Keratinocyte (primary cell): ENCODE measurements around the gene ABCC10.

Source experiments
- CTCF ChIP-seq, 3 experiments: IDR thresholded peaks in 1 of 3; conservative IDR thresholded peaks in 1 of 3; optimal IDR thresholded peaks in 1 of 3; 2 replicates in 2 of 3; 3 replicates in 1 of 3; pipeline versions ENCODE3 to v1.5.1; 2011; ENCODE audit warnings: low read length in 3 of 3, mild to moderate bottlenecking in 3 of 3, moderate library complexity in 2 of 3, control low read depth in 1 of 3, inconsistent platforms in 1 of 3; ENCODE audit not compliant: insufficient read depth in 2 of 3; ENCODE audit errors: extremely low read depth in 1 of 3
- EZH2 ChIP-seq: IDR thresholded peaks from one replicate; pipeline ENCODE4 v1.6.1; 2012; ENCODE audit warnings: inconsistent platforms, mild to moderate bottlenecking, low read length, moderate library complexity

GRCh38 chr6:43450699-43451131 lies 23.4 kb downstream of the ABCC10 start:
- TF ChIP-seq EZH2 (no peak), CTCF (optimal IDR thresholded peaks at IDR 0.05 in 1 of 3, IDR thresholded peaks at IDR 0.05 in 1 of 3, conservative IDR thresholded peaks at IDR 0.05 in 1 of 3; ENCODE audit: extremely low read depth in 1 of 3, insufficient read depth in 2 of 3, low read length in 3 of 3) (no peak)
